ENCODE measurements around the gene GPR176.

Gene GPR176

DNA sequence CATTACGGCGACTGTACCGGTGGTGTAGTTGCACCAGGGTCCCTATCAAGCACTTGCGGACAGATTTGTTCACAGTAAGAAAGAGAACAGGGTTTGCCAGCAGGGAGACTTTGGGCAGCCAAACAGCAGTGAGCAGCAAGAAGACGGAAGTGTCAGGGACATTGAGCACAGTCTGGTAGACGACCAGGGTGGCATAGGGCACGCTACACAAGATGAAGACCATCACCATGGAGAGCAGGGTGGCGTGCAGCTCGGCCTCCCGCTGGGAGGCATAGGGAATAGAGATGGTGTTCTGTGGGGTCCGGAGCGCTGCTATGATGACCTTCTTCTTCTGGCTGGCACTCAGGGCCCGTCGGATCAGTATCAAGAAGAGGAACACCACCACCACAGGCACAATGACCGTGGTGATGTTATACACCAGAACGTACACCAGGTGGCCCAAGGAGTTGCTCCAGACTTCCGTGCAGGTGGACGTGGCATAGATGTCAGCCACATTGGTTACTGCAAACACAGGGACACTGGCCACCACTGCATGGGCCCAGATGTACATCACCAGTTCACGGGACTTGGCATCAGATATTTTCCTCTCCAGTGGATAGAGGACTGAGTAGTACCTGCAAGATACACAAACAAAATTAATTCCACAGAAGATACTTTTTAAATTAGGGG lies 118.3 kb downstream of the GPR176 start:
- DNase-seq: no peak

DNA sequence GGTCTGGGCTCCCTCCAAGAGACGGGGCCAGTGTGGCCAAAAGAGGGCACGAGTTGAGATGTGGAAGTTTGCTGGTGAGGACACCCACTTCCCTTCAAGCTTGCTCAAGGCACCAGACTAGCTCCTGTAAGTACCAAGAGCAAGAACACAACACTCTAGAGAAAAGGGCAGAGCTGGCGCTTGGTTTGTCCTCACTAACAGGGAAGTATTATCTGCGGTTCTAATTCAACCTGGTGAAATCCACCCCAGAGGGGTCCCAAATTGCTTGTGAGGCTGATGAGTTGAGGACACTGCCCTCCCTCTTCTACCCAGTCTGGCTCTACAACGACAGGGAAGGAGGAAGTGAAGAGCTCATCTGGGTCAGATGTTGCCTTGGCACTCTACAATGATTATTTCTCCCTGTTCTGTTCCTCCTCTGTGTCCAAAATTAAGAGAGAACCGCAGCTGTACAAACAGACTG lies 120.5 kb downstream of the GPR176 start:
- DNase-seq: no peak

DNA sequence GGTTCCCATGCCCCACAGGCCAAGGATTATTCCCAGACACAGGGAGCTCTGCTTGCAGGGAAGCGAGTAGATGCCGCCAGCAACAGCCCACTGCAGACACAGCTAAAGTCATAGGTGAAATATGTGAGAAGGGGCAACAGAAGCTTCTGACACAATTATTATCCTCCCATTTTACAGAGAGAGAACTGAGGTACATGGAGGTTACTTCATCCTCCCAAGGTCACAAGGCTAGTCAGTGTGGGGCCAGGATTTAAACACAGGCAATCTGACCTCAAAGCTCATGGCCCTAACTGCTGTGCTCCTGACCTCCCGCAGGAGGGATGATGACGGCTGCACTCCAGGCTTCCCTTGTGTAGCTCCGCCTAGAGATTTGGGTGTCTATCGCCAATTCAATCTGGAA lies 121.7 kb downstream of the GPR176 start:
- no peak for DNase-seq

DNA sequence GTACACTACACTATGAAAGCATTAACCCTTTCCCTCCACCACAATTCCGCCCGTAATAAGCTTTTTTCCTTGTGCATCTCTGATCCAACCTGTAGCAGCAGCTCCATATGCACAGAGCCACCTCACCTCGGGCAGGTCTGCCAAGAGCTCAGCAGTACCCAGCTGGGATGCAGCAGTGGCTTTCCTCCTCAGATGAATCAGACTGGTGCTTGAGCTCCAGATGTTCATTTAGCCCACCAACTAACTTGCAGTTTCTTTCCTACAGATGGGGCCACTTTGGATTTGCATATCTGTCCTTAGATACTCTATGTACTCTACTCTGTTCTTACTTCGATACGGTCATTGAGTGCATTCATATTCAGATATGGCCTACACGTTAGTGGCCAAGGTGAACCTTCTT lies 122.7 kb downstream of the GPR176 start:
- DNase-seq: no peak

DNA sequence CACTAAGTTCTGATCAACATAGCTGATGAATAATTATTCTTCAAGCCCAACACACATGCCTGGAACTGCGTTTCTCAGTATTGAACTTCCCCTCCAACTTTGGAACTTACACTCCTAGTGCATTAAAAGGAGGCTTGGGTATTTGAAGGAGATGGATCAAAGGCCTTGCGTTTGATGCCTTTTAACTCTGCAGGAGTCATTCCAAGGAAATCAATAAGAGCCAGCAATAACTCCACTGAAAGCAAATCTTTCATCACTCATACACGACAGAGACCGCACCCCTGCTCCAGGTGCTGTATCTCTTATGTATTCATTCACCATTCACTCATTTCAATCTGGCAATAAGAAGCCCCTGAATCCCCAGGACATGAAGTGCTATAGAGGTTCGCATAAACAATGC lies 123.5 kb downstream of the GPR176 start:
- no peak for DNase-seq

DNA sequence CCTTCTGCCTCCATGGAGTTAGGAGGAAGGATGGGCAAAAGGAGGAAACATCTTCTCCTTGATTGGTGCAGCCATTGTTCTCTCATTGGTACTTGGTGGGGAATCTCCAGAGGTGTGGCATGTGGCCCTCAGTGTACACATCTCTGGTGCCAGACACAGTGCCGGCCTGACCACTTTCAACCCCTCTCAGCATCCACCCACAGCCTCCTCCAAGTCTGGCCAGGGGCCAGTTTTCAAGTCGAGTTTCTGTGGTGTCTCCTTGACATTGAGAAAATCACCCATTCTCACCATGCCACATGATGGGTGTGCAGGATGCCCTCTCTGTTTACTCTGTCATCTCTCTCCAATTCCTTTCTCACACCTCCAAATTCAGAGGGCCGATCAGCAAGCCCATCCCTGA lies 124.6 kb downstream of the GPR176 start:
- DNase-seq: no peak

DNA sequence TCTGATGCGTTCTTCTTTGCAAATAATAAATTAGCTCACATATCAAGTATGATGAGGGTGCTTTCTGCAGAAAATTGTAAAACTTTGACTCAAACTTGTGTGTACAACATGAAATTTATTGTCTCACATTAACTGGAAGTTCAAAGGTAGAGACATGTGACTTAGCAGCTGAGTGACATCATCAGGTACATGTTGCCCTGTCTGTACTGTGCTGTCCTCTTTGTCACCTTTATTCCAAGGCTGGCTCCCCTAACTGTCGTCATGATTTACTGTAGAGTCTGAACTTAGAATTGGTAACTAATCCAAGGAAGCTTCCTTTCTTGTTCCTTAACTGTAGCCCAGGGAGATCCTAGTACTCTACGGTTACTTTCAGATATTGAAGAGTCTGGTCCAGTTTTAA lies 125.1 kb downstream of the GPR176 start:
- no peak for DNase-seq

DNA sequence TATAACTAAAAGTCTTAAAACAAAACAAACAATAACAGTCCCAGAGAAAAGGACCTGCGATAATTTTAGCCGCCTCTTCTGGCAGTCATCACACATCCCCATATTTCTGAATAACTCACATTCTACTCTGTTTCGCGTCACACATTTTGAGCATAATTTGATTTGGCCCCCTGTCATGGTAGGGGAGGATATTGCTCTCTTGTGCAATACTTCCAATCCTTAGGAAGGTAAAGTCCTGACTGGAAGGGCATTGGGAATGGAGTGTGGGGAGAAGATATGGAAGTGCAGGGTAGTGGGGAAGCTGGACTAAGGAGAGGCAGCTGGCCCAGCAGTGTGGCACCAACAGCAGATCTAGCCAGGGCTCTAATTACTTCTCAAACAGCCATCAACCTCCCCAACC lies 126.1 kb downstream of the GPR176 start:
- no peak for DNase-seq

DNA sequence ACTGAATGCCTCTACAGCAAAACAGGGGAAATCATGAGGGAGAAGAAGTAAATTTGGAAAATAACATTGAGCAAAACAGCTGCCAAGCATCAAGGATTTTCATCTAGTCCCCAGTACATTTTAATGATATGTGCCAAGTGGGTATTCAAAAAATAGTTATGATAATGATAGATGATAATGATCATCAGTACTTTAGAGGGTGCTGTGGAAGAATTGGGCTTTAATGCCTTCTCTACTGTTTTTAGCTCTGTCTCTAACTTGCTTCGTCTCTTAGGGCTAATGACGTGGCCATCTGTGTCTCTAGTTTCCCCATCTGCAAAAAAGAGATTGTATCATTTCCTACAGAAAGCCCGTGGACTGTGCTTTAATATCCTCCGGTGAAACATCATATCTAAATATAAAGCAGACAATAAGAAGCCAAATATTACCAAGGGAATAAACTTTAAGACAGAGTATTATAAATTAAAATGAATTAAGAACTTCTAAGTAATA lies 127.2 kb downstream of the GPR176 start:
- no peak for DNase-seq

DNA sequence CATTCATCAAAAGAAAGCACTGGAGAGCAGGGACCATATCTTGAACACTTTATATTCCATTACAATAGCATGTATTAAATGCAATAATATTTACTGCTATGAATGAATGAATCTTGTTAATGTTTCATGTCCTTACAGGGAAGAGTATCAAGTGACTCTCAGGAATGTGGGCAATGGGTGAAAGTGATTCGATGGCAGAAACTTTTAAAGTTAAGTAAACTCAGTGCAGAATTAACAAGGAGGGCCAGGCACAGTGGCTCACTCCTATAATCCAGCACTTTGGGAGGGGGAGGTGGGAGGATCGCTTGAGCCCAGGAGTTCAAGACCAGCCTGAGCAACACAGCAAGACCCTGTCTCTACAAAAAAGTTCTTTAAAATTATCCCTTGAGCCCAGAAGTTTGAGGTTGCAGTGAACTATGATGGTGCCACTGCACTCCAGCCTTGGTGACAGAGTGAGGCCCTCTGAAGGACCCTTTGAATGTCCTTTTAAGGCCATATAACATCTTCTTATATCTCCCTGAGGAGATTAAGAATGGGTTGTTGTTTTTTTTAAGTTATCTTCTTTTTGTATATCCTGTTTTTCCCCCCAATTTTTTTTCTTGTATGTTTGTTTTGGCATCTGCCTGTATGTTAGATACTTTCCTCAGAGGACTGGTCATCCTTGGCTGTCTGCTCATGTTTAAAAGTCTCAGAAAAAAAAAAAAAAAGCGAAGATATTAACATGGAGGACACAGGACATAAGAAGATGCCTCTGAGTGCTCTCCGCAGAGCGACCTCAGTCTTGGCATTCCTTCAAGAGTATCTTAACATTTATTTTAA lies 127.8 kb downstream of the GPR176 start:
- no peak for DNase-seq

DNA sequence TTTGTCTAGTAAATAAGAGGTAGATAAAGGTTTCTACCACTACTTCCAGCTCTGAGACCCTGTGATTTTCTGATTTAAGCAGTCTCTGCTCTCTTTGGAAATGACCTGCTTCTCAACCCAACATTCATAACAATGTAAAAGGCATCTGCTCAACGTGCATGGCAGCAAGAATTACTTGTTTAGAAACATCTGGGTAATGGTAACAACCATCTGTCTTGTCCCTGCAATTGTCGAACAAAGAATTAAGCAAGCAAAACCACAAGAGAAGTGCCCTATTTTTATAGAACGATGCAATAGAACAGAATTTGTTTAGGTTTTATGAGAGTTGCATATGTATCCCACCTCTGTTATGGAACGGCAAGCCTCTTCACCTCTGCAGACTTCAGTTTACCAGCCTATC lies 130.3 kb downstream of the GPR176 start:
- DNase-seq: no peak

DNA sequence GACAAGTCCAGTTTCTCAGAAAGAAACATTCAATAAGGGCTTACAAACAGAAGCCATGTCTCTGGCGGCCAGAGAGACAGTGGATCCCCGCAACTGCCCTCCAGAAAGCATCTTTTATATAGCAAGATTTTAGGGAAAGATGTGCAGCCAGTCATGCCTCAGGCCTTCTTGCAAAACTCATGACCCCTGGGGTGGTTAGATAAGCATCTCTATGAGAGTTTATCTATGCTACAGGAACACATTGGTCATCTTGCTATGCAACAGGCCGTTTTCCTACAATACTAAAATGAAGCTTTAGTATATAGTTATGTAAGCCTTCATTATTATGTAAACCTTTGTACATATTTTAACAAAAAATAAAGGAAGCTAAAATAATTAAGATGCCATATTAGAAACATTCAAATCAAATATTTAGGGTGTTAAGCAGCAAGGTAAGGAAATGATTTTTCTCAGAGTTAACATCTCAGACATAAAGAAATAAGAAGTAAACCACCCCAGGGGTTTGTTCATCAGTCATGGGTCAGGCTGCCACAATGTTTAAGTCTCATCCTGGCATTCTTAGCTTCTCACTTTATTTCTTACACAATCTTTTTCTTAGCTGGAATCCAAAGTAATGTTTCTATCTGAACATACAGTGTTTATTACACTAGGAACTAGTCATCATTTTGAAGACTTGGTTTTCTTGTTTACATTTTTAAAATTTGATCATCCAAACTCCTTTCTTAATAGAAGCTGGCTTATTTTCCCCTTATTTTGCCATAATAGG lies 131.1 kb downstream of the GPR176 start:
- DNase-seq: no peak

DNA sequence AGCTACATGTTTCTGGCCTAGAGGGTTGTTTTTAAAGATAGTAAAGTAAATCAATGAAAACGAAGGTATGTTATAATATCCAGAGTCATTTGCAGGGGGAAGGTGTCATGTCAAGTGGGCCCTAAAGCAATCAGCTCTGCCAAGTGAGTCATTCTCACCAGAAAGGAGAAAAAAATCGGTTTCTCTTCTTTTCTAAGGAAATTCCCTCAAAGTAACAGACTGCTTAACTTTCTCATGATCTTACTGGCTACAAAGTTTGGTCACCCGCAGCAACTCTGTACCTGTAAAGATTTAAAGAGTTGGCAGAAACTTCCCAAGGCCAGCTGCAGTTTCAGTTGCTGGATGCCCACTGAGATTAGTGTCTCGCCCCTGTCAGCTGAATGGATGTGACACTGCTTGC lies 132.0 kb downstream of the GPR176 start:
- DNase-seq: no peak

DNA sequence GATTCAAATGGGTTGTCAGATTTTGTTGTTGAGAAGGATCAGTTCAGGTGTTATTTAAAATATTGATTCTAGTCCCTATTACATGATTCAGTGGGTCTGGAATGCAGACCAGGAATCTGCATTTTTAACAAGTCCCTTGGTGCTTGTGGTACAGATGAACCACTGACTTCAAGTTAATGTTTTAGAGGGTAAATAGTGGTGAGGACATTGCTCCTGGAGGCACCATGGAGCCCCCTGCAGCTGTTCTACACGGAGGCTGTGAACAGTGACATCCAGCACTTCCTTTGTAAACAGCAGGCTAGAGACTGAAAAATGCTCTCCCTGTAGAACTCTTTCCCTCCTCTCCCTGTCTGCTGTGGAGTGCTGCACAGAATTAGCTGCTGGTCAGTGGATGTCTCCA lies 132.6 kb downstream of the GPR176 start:
- no peak for DNase-seq

DNA sequence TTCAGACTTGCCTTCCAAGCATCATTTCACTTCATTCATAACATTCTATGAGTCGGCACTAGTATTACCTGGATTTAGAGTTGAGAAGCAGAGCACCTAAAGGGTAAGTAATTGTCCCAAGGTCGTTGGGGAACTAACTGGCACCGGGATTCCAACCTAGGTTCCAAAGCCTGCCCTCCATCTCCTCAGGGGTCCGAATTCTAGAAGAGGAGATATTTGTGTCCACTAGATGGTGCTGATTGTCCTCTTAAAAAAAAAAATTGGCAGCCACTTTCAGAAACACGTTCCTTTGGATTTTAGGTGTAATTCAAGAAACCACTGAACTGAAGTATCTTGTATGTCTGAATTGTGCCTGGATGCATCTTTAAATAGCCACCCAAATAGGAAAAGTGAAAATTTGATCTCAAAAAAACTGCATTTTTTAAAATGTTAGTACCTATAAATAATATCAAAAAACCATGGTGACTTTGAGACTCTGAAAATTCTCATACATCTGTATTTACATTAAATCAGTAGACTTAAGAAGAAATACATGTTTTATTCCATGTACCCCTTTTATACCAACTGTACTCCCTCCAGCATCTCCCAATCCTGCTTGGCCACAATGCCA lies 133.5 kb downstream of the GPR176 start:
- peak in 1 of 2 donors; percentile 46 for DNase-seq

DNA sequence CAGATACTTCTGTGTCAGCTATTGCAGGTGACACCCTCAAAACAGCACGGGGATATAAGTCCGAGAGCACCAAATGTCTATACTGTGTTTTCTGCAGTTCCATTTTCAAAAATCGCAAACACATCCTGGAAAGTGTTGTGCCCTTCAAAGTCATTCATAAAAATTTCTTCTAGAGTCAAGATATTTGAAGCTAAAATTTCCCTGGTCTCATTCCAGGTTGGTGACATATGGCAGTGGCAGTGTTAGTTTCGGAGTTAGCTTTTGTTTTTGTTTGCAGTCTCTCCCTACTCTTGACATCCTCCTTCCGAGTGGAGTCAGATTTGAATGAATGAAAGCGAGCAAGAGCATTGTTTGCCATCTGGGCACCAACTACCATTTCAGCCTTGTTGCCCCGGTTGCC lies 134.2 kb downstream of the GPR176 start:
- no peak for DNase-seq

DNA sequence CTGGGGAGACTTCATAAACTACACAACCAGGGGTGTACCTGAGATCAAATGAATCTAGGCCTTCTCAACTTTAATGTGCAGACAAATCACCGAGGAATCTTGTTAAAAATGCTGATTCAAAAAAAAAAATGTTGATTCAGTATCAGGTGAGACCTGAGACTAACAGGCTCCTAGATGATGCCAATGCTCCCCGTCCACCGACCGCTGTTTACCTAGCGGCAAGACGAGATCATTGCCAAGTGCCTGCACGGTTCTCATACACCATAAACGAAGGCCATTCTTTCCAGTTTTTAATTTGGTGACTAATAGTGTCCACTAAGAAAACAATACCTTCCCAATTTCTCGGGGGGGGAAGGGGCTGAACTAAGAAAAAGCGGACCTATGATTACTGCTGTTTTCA lies 134.9 kb downstream of the GPR176 start:
- DNase-seq: no peak

DNA sequence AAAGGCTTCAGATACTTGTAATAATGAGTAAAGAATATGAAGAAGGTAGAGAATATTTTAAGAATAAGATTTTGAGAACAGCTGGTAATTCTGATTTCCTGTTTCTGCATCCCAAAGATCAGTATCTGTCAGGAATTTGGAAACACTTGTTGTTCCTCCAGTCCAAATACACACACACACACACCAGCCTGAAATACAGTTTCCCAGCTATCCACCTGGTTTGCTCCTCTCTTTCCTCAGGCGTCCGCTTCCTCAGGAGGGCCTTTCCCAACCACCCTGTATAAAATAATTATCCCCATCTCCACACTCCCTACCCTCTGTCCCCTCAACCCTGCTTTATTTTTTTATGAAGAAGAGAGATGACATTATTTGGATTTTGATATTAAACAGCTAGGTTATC lies 135.4 kb downstream of the GPR176 start:
- no peak for DNase-seq

DNA sequence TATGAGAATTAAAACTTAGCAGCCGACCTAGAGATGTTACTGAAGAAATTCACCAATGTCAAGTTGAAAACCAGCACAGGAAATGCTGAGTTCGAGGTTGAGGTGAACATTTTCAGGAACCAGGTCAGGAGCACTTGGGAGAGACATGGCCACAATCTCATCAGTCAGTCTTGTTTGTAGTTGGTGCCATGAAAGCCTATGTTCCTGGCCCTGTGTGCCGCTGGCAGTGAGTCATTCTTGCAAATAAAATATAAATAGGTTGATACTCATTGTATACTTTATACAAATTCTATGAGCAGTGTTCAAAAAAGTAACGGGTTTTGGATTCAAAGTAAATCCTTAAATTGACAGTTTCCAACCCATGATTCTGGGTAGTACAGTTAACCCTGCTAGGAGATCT lies 135.9 kb downstream of the GPR176 start:
- DNase-seq: no peak

DNA sequence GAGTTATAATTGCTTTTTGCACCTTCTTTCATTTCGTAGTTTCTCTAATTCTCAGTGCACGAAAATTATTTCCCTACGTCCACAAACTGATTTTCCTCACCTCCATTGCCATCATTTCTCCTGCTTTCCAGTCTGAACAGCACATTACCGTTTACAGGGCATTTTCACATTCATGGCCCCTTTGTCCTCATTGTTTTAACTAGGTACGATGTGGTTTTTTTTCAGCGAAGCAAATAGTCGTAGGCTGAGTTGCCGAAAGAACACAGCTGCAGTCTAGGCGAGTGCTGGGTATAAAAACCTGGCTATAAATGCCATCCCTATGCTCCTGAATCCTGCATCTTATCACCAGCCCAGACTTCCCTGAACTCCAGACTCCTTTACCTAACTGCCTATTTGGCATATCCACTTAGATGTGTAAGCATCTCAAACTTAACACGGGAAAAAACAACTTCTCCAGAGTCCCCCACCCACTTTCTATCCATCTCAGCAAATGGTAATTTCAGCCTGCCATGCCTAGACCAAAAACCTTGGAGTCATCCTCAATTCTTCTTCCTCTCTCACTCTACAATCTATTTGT lies 136.7 kb downstream of the GPR176 start:
- no peak for DNase-seq

DNA sequence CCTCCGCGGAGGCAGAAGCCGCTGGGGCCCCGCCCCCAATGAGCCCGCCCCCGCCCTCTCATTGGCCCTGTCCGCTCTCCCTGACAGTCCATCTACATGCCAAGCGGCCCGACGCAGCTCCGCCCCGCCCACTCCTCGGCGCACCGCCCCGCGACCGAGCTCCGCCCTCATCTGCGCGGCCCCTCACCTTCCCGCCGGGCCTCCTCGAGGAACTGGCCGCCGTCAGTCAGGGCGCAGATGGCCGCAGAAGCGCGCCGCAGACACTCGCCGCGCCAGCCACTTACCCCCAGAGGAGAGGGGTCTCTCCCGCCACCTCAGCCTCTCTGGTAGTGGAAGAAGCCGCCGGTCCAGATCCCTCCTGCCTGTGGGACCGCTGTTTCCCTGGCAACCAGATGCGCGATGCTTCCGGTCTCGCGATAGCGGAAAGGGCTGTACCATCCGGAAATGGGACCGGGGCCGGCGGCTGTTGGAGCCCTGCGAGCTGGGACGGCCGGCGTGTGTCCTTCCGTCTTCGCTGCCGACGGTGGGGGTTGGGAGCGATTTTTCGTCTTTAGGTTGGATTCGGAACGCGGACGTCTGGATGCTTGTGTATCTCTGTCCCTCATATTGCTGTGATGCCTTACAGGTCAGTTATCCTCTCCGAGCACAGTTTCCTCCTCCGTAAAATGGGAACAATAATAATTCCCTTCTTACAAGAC lies 137.5 kb downstream of the GPR176 start, which contains the start of gene FSIP1:
Gene FSIP1, minus strand, starts transcription at position 401 of the 698 bp plus-strand sequence. CDS start 6,317 bp downstream, outside the sequence.
- DNase-seq: peak; percentile 94 to 95

DNA sequence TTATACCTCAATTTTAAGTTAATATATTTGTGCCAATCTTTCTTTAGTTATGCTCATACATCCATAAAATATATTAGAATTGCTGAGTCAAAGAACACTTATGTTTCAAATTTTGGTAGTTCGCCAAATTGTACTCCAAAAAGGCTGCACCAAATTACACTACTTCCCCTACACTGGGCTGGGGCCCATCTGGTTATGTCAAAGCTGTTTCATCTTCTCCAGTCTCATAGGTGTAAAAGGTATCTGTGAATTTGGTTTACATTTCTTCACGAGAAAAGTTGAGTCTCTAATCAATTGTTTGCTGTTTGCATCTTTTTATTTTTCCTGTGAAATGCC lies 138.1 kb downstream of the GPR176 start:
- no peak for DNase-seq
